ENCODE data around the gene HOXA2.

HOXA2 gene

GRCh38 chr7:27141137-27141922, 38.8 kb upstream of the HOXA2 start:
- DNase-seq = no peak

- no peak for DNase-seq
Observed at GRCh38 chr7:27140126-27140857, 37.8 kb upstream of the HOXA2 start.

- DNase-seq = no peak
Observed at GRCh38 chr7:27139334-27140125, 37.0 kb upstream of the HOXA2 start.

GRCh38 chr7:27138985-27139333, 36.5 kb upstream of the HOXA2 start:
- no peak for DNase-seq

GRCh38 chr7:27138472-27138871, 36.0 kb upstream of the HOXA2 start:
- DNase-seq = no peak

- DNase-seq = no peak
Observed at GRCh38 chr7:27137640-27138315, 35.3 kb upstream of the HOXA2 start.

GRCh38 chr7:27134392-27134791, 31.9 kb upstream of the HOXA2 start:
- no peak for DNase-seq

- no peak for DNase-seq
Observed at GRCh38 chr7:27133409-27134231, 31.1 kb upstream of the HOXA2 start.

GRCh38 chr7:27132978-27133377, 30.5 kb upstream of the HOXA2 start:
- no peak for DNase-seq

- DNase-seq = no peak
Observed at GRCh38 chr7:27132214-27132613, 29.7 kb upstream of the HOXA2 start.

- no peak for DNase-seq
Observed at GRCh38 chr7:27131390-27131819, 28.9 kb upstream of the HOXA2 start.

GRCh38 chr7:27130540-27131389, 28.3 kb upstream of the HOXA2 start, which contains the start of gene HOXA4:
Gene HOXA4 (minus strand): TSS chr7:27130757. CDS start chr7:27130733, 24 bp downstream.
- DNase-seq = peak; percentile 34 to 74 (median 54)

- DNase-seq = no peak
Observed at GRCh38 chr7:27129729-27130539, 27.5 kb upstream of the HOXA2 start.

GRCh38 chr7:27128776-27129728, 26.6 kb upstream of the HOXA2 start:
- DNase-seq = no peak

GRCh38 chr7:27128034-27128433, 25.6 kb upstream of the HOXA2 start:
- no peak for DNase-seq

- DNase-seq = no peak
Observed at GRCh38 chr7:27126596-27127327, 24.3 kb upstream of the HOXA2 start.

GRCh38 chr7:27125986-27126394, 23.5 kb upstream of the HOXA2 start:
- no peak for DNase-seq

Measured in activated naive CD4-positive, alpha-beta T cell (primary cell).